ENCODE measurements around the gene SLC7A14. TPM values are rescaled to one million over a fixed set of nuclear protein-coding genes. Genes with fewer than 3 reads are reported as not detected.

The SLC7A14 gene
- total RNA-seq, 3 donors from 2014 or later: 0.15 TPM; not detected in 2

- H3K27ac ChIP-seq: no peak overlapping the region
- H3K27me3 ChIP-seq: no peaks in the 10 kb centered on the region
- H3K36me3 ChIP-seq: no peaks in the 10 kb centered on the region
- H3K4me3 ChIP-seq: no peak overlapping the region
- intact Hi-C loops (cut with DNase I; ENCODE audit: low total_unique reads): no loop called here
- no peaks in the 10 kb centered on the region for H3K9me3 ChIP-seq
- DNase-seq (ENCODE audit: low spot score in 2 of 2): no peak
- TF ChIP-seq POLR2AphosphoS5 (IDR thresholded peaks at IDR 0.05) (no peak), CTCF (IDR thresholded peaks at IDR 0.05) (no peak), POLR2A (IDR thresholded peaks at IDR 0.05) (no peak)
- no peaks in the 10 kb centered on the region for H3K4me1 ChIP-seq
Measured at GRCh38 chr3:170555329-170555728, 30.5 kb downstream of the SLC7A14 start.

DNA sequence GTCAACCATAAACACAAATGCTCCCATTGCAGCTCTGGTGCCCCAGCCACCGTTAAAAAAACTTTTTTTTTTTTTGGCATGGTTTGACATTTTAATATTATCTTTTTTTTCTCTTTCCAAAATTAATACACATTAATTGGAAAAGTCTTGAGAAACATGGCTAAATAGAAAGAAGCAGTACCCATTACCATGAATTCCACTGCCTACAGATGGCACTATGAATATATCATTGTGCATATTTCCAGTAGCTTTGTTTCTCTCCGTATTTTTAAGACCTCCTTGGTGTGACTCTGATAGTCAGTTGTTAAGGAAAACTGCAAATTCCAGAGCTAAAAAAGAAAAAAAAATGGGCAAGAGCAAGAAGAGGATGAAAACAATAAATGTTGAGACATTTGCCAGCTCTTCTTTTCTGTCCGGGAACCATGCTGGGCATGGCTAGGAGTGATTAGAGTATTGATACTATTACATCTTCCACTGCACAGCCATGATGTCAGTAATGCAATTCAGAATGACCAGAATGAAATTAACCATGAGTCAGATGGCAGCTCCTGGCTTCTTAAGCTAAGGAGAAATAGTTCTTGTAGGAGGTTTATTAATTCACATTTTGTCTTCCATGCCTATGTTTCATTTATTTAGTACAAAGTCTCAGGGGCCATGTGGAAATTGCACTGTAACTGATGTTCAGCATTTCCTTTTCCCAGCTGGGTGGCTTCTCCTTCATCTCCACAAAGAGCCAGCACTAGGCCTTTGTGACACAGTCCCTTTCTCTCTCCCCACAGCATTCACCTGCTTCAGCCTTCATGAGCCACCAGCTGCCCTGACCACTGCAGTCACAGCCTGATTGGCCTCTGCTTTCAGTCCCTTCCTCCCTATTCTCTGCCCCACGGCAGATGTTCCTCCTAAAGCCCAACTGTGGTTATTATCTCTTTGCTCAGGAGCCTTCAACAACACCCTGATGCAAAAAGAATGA lies 31.8 kb downstream of the SLC7A14 start:
- Histone ChIP-seq H3K27me3 (no peaks in the 10 kb centered on the region), H3K9me3 (no peaks in the 10 kb centered on the region), H3K4me3 (no peak overlapping the region), H3K36me3 (no peaks in the 10 kb centered on the region), H3K27ac (no peak overlapping the region), H3K4me1 (no peaks in the 10 kb centered on the region)
- intact Hi-C loops (cut with DNase I; ENCODE audit: low total_unique reads): no loop called here
- no peak for DNase-seq (ENCODE audit: low spot score in 2 of 2)
- TF ChIP-seq POLR2AphosphoS5 (IDR thresholded peaks at IDR 0.05) (no peak), CTCF (IDR thresholded peaks at IDR 0.05) (no peak)

DNA sequence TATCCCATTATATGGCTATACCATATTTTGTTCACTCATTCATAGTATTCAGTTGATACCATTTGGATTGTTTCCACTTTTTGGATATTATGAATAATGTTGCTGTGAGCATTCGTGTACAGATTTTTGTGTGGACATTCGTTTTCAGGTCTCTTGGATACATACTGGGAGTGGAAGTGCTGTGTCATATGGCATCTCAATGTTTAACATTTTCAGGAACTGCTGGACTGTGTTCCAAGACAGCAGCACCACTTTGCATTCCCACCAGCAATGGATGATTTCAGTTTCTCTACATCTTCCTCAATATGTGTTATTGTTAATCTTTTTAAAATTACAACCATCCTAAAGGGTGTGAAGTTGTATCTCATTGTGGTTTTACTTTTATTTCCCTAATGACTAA lies 34.6 kb downstream of the SLC7A14 start:
- intact Hi-C loops (cut with DNase I; ENCODE audit: low total_unique reads): no loop called here
- Histone ChIP-seq H3K27me3 (no peaks in the 10 kb centered on the region), H3K27ac (no peak overlapping the region), H3K9me3 (no peaks in the 10 kb centered on the region), H3K36me3 (no peaks in the 10 kb centered on the region), H3K4me3 (no peak overlapping the region), H3K4me1 (no peaks in the 10 kb centered on the region)
- no peak for DNase-seq (ENCODE audit: low spot score in 2 of 2)
- TF ChIP-seq CTCF (IDR thresholded peaks at IDR 0.05) (no peak), POLR2A (IDR thresholded peaks at IDR 0.05) (no peak), POLR2AphosphoS5 (IDR thresholded peaks at IDR 0.05) (no peak)

DNA sequence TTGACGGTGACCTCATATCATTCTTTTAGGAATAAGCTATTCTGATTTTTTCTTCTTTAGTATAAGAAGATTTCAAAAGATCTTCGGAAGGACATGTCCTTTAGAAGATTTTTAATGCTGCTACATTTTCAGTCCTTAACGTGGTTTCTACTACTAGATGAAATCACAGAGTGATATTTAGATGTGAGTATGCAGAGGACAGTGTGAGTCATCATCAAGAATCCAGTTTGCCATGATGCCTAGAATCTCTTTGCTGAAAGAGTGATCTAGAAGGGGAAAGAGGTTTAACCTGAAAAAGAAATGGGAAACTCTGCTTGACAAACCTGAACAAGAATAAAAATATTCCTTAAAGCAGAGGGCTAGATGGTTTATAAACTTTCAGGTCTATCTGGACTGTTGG lies 43.2 kb downstream of the SLC7A14 start:
- Histone ChIP-seq H3K4me3 (no peak overlapping the region), H3K27ac (no peak overlapping the region), H3K27me3 (no peaks in the 10 kb centered on the region), H3K4me1 (no peaks in the 10 kb centered on the region), H3K36me3 (no peaks in the 10 kb centered on the region), H3K9me3 (no peaks in the 10 kb centered on the region)
- intact Hi-C loops (cut with DNase I; ENCODE audit: low total_unique reads): no loop called here
- no peak for TF ChIP-seq POLR2AphosphoS5 (IDR thresholded peaks at IDR 0.05)
- no peak for TF ChIP-seq CTCF (IDR thresholded peaks at IDR 0.05)
- TF ChIP-seq POLR2A (IDR thresholded peaks at IDR 0.05): no peak
- no peak for DNase-seq (ENCODE audit: low spot score in 2 of 2)

- Histone ChIP-seq H3K4me3 (no peak overlapping the region), H3K4me1 (no peaks in the 10 kb centered on the region), H3K36me3 (no peaks in the 10 kb centered on the region), H3K9me3 (no peaks in the 10 kb centered on the region), H3K27ac (no peak overlapping the region), H3K27me3 (no peaks in the 10 kb centered on the region)
- intact Hi-C loops (cut with DNase I; ENCODE audit: low total_unique reads): no loop called here
- no peak for DNase-seq (ENCODE audit: low spot score in 2 of 2)
- TF ChIP-seq CTCF (IDR thresholded peaks at IDR 0.05) (no peak), POLR2A (IDR thresholded peaks at IDR 0.05) (no peak), POLR2AphosphoS5 (IDR thresholded peaks at IDR 0.05) (no peak)
Measured at GRCh38 chr3:170539897-170540296, 46.0 kb downstream of the SLC7A14 start.
